Activated CD8-positive, alpha-beta T cell treated with anti-CD3 and anti-CD28 coated beads, Interleukin-2, amount 10 ng/mL, durations not matched to agents 7 days and 5 days (primary cell): Measurements from ENCODE around the gene SGK1. TPM values are rescaled to one million over a fixed set of nuclear protein-coding genes. Genes with fewer than 3 reads are reported as not detected.
"Not testable (repeated sequence)": the region's sequence is repeated elsewhere in the genome, so short reads cannot be mapped to it uniquely, and the experiment has no call there.

Experiments
- ATAC-seq: fragments of 150-1000 bp; cut with Tn5 transposase; one replicate; pipeline ENCODE4 v1.10.0; 2021; ENCODE audit warnings: moderate library complexity
- CTCF ChIA-PET: fragments of 350-600 bp; sonication (Branson Sonifier 250); formaldehyde crosslinking; loops from one replicate; lab custom pipeline; 2021; ENCODE audit warnings: antibody characterized with exemption; lab: Charles Lee
- POLR2A ChIA-PET: fragments of 350-600 bp; sonication (Branson Sonifier 250); formaldehyde crosslinking; loops from one replicate; lab custom pipeline; 2021; ENCODE audit warnings: antibody characterized with exemption; lab: Charles Lee
- DNase-seq: peaks from one replicate; pipeline ENCODE4 v3.0.0-alpha.2; 2020
- H3K27ac Mint-ChIP-seq: one replicate; pipeline ENCODE4 v1.8.0; 2021; ENCODE audit warnings: mild to moderate bottlenecking, mixed read lengths
- H3K27me3 Mint-ChIP-seq: one replicate; pipeline ENCODE4 v1.8.0; 2021; ENCODE audit warnings: low read depth, mixed read lengths
- H3K36me3 Mint-ChIP-seq: one replicate; pipeline ENCODE4 v1.8.0; 2021; ENCODE audit warnings: low read depth, mixed read lengths
- H3K4me1 Mint-ChIP-seq: one replicate; pipeline ENCODE4 v1.8.0; 2021; ENCODE audit warnings: low read depth, mixed read lengths
- H3K4me3 Mint-ChIP-seq: one replicate; pipeline ENCODE4 v1.8.0; 2021; ENCODE audit warnings: mild to moderate bottlenecking, mixed read lengths
- H3K9me3 Mint-ChIP-seq: one replicate; pipeline ENCODE4 v1.8.0; 2022; ENCODE audit warnings: mixed read lengths; ENCODE audit not compliant: insufficient read depth
- total RNA-seq, 2 experiments: library from RNA; stranded (reverse); gene quantifications; one replicate each; pipeline ENCODE4 v1.2.3, GENCODE V29; 2021

SGK1 gene
- total RNA-seq, 2 experiments from 2014 or later = 21.2 to 23.2 TPM

GRCh38 chr6:134324141-134324540, 6.2 kb upstream of the SGK1 start:
- no peak for ATAC-seq
- no peak for DNase-seq
- CTCF ChIA-PET = no interaction called here
- H3K4me1 Mint-ChIP-seq = no peaks in the 10 kb centered on the region
- peaks cover under 1% of the 10 kb centered on the region for H3K27me3 Mint-ChIP-seq
- no peak overlapping the region for H3K4me3 Mint-ChIP-seq
- no peak overlapping the region for H3K27ac Mint-ChIP-seq
- peaks cover 6% of the 10 kb centered on the region for H3K9me3 Mint-ChIP-seq
- peaks cover 2% of the 10 kb centered on the region for H3K36me3 Mint-ChIP-seq
- POLR2A ChIA-PET = no interaction called here

- Mint-ChIP-seq H3K27me3 (peaks cover 5% of the 10 kb centered on the region), H3K4me1 (no peaks in the 10 kb centered on the region), H3K9me3 (peaks cover 6% of the 10 kb centered on the region), H3K36me3 (peaks cover 2% of the 10 kb centered on the region), H3K27ac (no peak overlapping the region), H3K4me3 (no peak overlapping the region)
- POLR2A ChIA-PET = no interaction called here
- DNase-seq (no peak), ATAC-seq (no peak)
- CTCF ChIA-PET = no interaction called here
These were observed 5.8 kb upstream of the SGK1 start for GRCh38 chr6:134323698-134324097.

- peaks cover 2% of the 10 kb centered on the region for H3K36me3 Mint-ChIP-seq
- DNase-seq (no peak), ATAC-seq (no peak)
- peaks cover under 1% of the 10 kb centered on the region for H3K4me1 Mint-ChIP-seq
- H3K27me3 Mint-ChIP-seq = peaks cover 5% of the 10 kb centered on the region
- H3K9me3 Mint-ChIP-seq = peaks cover 6% of the 10 kb centered on the region
- CTCF ChIA-PET = no interaction called here
- H3K4me3 Mint-ChIP-seq = no peak overlapping the region
- POLR2A ChIA-PET = no interaction called here
- H3K27ac Mint-ChIP-seq = no peak overlapping the region
These were observed 5.4 kb upstream of the SGK1 start for GRCh38 chr6:134323294-134323693.

- Mint-ChIP-seq H3K4me3 (no peak overlapping the region), H3K36me3 (peaks cover 2% of the 10 kb centered on the region), H3K4me1 (peaks cover 12% of the 10 kb centered on the region), H3K9me3 (peaks cover 6% of the 10 kb centered on the region), H3K27me3 (peaks cover 8% of the 10 kb centered on the region), H3K27ac (no peak overlapping the region)
- CTCF ChIA-PET = no interaction called here
- POLR2A ChIA-PET = interaction anchor here (1.2 kb wide), 1 partner anchor 145 kb away, joined by 3 read pairs; no protein-coding TSS in a partner anchor
- no peak for ATAC-seq
- no peak for DNase-seq
These were observed 4.3 kb upstream of the SGK1 start for GRCh38 chr6:134322216-134322615.

GRCh38 chr6:134321246-134321645, 3.3 kb upstream of the SGK1 start:
- POLR2A ChIA-PET = interaction anchor here (1.2 kb wide), 1 partner anchor 144 kb away, joined by 3 read pairs; no protein-coding TSS in a partner anchor
- H3K4me1 Mint-ChIP-seq = peaks cover 17% of the 10 kb centered on the region
- CTCF ChIA-PET = no interaction called here
- no peak for DNase-seq
- H3K27me3 Mint-ChIP-seq = peaks cover 13% of the 10 kb centered on the region
- H3K36me3 Mint-ChIP-seq = peaks cover 2% of the 10 kb centered on the region
- peaks cover 6% of the 10 kb centered on the region for H3K9me3 Mint-ChIP-seq
- no peak overlapping the region for H3K4me3 Mint-ChIP-seq
- no peak overlapping the region for H3K27ac Mint-ChIP-seq
- ATAC-seq = no peak

GRCh38 chr6:134319686-134320085, 1.8 kb upstream of the SGK1 start:
- CTCF ChIA-PET, H3K36me3 Mint-ChIP-seq, H3K4me3 Mint-ChIP-seq, POLR2A ChIA-PET, ATAC-seq, DNase-seq, H3K27ac Mint-ChIP-seq, H3K9me3 Mint-ChIP-seq: not testable (repeated sequence)
- Mint-ChIP-seq H3K27me3 (peaks cover 13% of the 10 kb centered on the region), H3K4me1 (peaks cover 21% of the 10 kb centered on the region)

GRCh38 chr6:134318974-134319281, 1.0 kb upstream of the SGK1 start:
- ChIA-PET CTCF (no interaction called here), POLR2A (no interaction called here)
- no peak for DNase-seq
- Mint-ChIP-seq H3K9me3 (no peaks in the 10 kb centered on the region), H3K27me3 (peaks cover 13% of the 10 kb centered on the region), H3K36me3 (peaks cover 2% of the 10 kb centered on the region), H3K4me3 (no peak overlapping the region), H3K27ac (no peak overlapping the region), H3K4me1 (peaks cover 21% of the 10 kb centered on the region)
- ATAC-seq = no peak

GRCh38 chr6:134318236-134318973, 493 bp upstream of the SGK1 start:
- peaks cover 17% of the 10 kb centered on the region for H3K27me3 Mint-ChIP-seq
- ATAC-seq = no peak

GRCh38 chr6:134316733-134317431, 1.0 kb downstream of the SGK1 start:
- ATAC-seq = no peak
- CTCF ChIA-PET = interaction anchor here (0.8 to 2.5 kb wide), 6 partner anchors 9 to 324 kb away, joined by 3 to 6 read pairs (median 5); no protein-coding TSS in a partner anchor
- peaks cover 20% of the 10 kb centered on the region for H3K27me3 Mint-ChIP-seq

More at GRCh38 chr6:134318236-134318973, 493 bp upstream of the SGK1 start:
- peaks cover 23% of the 10 kb centered on the region for H3K4me1 Mint-ChIP-seq
- peaks cover 2% of the 10 kb centered on the region for H3K36me3 Mint-ChIP-seq
- no peak overlapping the region for H3K27ac Mint-ChIP-seq
- DNase-seq = no peak
- ChIA-PET CTCF (interaction anchor here (1.2 to 2.5 kb wide), 4 partner anchors 10 to 145 kb away, joined by 3 to 6 read pairs (median 6); no protein-coding TSS in a partner anchor), POLR2A (interaction anchor here (0.6 to 0.8 kb wide), 2 partner anchors 65 to 131 kb away, joined by 3 read pairs; no protein-coding TSS in a partner anchor)
- H3K9me3 Mint-ChIP-seq = no peaks in the 10 kb centered on the region
- H3K4me3 Mint-ChIP-seq = peak overlapping the region; percentile 74

GRCh38 chr6:134315974-134316441, 1.9 kb downstream of the SGK1 start:
- H3K4me1 Mint-ChIP-seq = peaks cover 27% of the 10 kb centered on the region
- no peak overlapping the region for H3K4me3 Mint-ChIP-seq
- no peak for ATAC-seq

More at GRCh38 chr6:134316733-134317431, 1.0 kb downstream of the SGK1 start:
- Mint-ChIP-seq H3K27ac (no peak overlapping the region), H3K9me3 (no peaks in the 10 kb centered on the region), H3K36me3 (peaks cover 2% of the 10 kb centered on the region), H3K4me3 (peak overlapping the region; percentile 74), H3K4me1 (peaks cover 27% of the 10 kb centered on the region)
- POLR2A ChIA-PET = no interaction called here
- DNase-seq = no peak

GRCh38 chr6:134315189-134315588, 2.7 kb downstream of the SGK1 start:
- CTCF ChIA-PET = interaction anchor here (0.7 kb wide), 1 partner anchor 325 kb away, joined by 3 read pairs; no protein-coding TSS in a partner anchor

More at GRCh38 chr6:134315974-134316441, 1.9 kb downstream of the SGK1 start:
- CTCF ChIA-PET = interaction anchor here (0.7 to 2.5 kb wide), 3 partner anchors 35 to 325 kb away, joined by 3 to 6 read pairs (median 5); no protein-coding TSS in a partner anchor
- H3K27me3 Mint-ChIP-seq = peaks cover 20% of the 10 kb centered on the region
- no peak for DNase-seq
- POLR2A ChIA-PET = interaction anchor here (0.7 kb wide), 1 partner anchor 19 kb away, joined by 3 read pairs; no protein-coding TSS in a partner anchor
- H3K27ac Mint-ChIP-seq = no peak overlapping the region
- H3K36me3 Mint-ChIP-seq = peaks cover 2% of the 10 kb centered on the region
- H3K9me3 Mint-ChIP-seq = no peaks in the 10 kb centered on the region

More at GRCh38 chr6:134315189-134315588, 2.7 kb downstream of the SGK1 start:
- POLR2A ChIA-PET = no interaction called here
- Mint-ChIP-seq H3K4me3 (no peak overlapping the region), H3K27me3 (peaks cover 20% of the 10 kb centered on the region), H3K36me3 (peaks cover 2% of the 10 kb centered on the region), H3K9me3 (no peaks in the 10 kb centered on the region), H3K27ac (no peak overlapping the region), H3K4me1 (peaks cover 27% of the 10 kb centered on the region)
- ATAC-seq (no peak), DNase-seq (no peak)
